AG09319 (cell line): ENCODE results near the gene RNF169.
A peak's percentile ranks its signal among the peaks of the same experiment; 100 is the strongest.

Experiments used
- DNase-seq: peaks from one replicate; pipeline ENCODE4 v3.0.0-alpha.2; 2010; ENCODE audit warnings: low read depth; ENCODE audit errors: extremely low read depth
- TF ChIP-seq, protein P1 (sequence below): IDR thresholded peaks from 2 replicates; pipeline ENCODE4 v1.5.1; 2011; ENCODE audit warnings: low read depth, mild to moderate bottlenecking, inconsistent platforms, low read length, moderate library complexity

Gene RNF169

DNA sequence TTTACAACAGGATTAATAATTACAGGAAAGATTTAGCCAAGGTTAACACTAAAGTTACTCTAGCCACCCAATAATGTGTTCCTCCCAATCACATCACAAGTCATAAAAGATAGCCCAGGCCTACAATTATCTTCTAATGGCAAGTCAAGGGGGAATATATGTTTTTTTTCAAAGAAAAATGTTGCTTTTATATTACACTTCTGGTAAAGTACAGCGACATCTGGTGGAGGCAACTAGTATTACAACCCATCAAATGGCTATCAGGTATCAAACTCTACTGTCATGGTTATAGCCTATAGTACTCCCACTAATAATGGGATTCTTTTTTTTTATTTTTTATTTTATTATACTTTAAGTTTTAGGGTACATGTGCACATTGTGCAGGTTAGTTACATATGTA lies 128.5 kb downstream of the RNF169 start:
- TF ChIP-seq, protein P1, sequence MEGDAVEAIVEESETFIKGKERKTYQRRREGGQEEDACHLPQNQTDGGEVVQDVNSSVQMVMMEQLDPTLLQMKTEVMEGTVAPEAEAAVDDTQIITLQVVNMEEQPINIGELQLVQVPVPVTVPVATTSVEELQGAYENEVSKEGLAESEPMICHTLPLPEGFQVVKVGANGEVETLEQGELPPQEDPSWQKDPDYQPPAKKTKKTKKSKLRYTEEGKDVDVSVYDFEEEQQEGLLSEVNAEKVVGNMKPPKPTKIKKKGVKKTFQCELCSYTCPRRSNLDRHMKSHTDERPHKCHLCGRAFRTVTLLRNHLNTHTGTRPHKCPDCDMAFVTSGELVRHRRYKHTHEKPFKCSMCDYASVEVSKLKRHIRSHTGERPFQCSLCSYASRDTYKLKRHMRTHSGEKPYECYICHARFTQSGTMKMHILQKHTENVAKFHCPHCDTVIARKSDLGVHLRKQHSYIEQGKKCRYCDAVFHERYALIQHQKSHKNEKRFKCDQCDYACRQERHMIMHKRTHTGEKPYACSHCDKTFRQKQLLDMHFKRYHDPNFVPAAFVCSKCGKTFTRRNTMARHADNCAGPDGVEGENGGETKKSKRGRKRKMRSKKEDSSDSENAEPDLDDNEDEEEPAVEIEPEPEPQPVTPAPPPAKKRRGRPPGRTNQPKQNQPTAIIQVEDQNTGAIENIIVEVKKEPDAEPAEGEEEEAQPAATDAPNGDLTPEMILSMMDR: peak; percentile 44
- no peak for DNase-seq
